ENCODE data around the gene SLC6A8.

The SLC6A8 gene
- 3.7 to 6.5 reads per million in 2 donors for total RNA-seq

DNA sequence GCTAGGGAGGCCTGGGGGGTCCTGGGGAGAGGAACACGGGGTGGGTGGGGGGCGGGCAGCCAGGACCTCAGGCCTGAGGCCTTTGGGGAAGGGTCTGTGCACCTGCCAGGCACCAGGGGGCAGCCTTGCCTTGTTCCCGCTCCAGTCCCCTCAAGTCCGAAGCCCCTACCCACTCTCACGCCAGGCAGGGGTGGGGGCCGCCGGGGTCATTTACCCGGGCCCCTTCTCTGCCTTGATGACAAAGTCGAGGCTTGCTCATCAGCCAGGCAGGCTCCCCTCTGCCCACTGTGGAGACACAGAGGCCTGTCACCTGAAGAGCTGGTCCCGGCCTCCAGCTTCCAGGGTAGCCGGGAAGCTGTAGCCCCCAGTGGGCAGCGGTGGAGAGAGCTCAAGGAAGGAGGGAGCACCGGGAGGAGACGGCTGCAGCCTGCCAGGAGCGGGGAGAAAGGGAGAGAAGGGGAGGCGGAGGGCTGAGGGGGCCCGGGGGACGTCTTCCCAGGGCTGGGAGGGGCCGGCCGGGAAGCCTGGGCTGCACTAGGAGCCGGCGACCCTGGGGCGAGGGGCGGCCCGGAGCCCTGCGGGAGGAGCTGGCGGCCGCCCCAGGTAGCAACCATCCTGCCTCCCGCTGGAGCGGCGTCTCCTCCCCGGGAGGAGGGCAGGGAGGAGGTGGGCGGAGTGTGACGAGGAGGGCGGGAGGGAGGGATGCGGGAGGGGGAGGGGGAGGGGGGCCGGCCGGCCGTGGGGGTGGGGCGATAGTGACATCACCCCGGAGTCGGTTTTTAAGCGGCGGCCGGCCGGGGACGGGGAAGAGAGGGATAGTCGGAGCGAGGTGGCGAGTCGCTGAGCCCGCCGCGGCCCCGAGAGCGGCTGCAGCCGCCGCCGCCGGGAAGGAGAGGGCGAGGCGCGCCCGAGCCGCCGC is at the start of gene SLC6A8:
TSS of gene SLC6A8 (plus strand) at position 806 of the 919 bp plus-strand sequence. CDS start 649 bp downstream, outside the sequence.
- peak in 2 of 5 experiments; percentile 15 to 37 for DNase-seq

DNA sequence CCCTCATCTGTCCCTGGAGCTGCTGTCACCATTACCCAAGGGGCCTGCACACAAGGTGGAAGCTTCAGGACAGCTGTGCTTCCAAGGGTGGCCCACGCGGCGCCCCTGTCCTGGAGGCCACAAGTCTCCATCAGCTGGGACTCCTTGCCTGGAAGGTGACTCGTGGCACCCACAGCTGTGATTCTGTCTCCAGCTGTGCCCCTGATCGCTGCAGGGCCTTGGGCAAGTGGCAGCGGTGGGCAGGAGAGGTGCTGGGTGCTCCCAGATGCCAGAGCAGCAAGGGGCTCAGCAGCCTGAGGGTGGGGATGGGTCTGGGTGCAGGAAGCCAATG is 49.7 kb upstream of the SLC6A8 start:
- no peak for DNase-seq

- no peak for DNase-seq
Measured at GRCh38 chrX:153638436-153639176, 49.1 kb upstream of the SLC6A8 start.

GRCh38 chrX:153639177-153640044 is 48.3 kb upstream of the SLC6A8 start:
- DNase-seq: no peak

- no peak for DNase-seq
Measured at GRCh38 chrX:153640045-153640686, 47.6 kb upstream of the SLC6A8 start.

DNA sequence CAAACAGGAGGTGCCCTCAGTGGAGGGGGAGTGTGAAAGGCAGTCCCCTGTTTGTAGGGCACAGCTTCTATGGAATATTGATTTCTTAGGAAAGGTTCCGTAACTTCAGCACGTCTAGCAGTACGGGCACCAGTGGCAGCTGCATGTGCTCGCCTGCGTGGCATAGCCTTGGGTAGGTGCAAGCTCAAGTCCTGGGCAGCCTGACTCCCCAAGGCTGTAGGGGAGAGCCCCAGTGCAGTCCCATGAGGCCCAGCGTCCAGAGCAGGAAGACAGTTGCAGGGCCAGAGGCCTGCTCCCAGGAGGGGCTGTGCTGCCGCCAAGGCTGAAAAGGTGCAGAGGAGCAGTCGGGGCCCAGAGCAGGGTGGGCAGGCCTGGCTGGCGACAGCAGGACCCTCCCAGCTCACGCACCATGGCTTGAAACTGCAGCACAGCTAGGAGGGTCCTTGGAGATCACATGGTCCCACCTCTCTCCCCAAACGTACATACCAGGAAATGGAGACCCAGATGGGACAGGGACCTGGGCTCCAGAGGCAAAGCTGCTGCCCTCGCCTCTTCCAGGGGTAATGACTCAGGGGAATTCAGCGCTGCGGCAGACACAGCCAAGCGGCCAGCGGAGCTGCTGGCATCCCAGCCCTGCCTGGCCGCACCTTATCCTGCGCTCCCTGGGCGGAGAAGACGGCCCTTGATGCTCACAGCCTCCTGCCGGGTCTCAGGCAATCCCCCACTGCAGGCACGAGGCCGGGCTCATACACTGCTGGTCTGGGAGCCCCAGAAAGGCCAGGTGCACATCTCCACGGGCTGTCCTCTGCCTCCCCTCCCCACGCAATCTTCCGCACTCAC is 46.8 kb upstream of the SLC6A8 start:
- no peak for DNase-seq

- no peak for DNase-seq
Measured at GRCh38 chrX:153641627-153642026, 46.1 kb upstream of the SLC6A8 start.

GRCh38 chrX:153642051-153642654 is 45.6 kb upstream of the SLC6A8 start:
- DNase-seq: no peak

DNA sequence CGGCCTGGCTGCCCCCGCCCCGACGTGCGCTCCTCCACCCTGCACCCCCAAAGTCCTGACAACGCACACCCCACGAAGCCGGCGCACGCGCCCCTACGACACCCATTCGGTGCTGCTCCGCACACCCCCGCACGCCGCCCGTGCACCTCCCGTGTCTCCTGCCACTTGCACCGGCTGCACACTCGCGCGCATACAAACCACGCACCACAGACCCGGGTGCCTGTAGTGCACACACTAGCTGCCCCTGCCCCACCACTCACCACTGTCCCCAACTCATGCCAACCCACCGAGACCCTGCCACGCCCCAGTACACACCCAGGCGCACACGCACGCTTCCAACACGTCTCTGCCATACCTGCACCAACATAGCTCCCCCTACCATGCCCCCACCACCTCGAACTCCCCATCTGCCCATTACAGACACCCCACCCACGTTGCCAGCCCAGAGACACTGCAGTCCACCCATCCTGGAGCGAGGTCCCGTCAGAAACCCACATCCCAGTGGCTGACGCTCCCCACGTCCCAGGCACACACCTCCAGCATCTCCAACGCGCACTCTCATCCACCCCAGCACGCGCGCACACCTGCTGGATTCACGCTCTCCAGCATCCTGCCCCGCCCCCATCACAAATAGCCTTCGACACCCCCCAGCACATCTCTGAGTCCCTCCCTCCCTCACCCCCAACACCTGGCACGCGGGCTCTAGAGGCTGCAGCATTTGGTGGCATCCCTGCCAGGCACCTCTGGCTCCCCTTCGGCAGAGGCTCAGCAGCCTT is 44.9 kb upstream of the SLC6A8 start:
- DNase-seq: no peak

DNA sequence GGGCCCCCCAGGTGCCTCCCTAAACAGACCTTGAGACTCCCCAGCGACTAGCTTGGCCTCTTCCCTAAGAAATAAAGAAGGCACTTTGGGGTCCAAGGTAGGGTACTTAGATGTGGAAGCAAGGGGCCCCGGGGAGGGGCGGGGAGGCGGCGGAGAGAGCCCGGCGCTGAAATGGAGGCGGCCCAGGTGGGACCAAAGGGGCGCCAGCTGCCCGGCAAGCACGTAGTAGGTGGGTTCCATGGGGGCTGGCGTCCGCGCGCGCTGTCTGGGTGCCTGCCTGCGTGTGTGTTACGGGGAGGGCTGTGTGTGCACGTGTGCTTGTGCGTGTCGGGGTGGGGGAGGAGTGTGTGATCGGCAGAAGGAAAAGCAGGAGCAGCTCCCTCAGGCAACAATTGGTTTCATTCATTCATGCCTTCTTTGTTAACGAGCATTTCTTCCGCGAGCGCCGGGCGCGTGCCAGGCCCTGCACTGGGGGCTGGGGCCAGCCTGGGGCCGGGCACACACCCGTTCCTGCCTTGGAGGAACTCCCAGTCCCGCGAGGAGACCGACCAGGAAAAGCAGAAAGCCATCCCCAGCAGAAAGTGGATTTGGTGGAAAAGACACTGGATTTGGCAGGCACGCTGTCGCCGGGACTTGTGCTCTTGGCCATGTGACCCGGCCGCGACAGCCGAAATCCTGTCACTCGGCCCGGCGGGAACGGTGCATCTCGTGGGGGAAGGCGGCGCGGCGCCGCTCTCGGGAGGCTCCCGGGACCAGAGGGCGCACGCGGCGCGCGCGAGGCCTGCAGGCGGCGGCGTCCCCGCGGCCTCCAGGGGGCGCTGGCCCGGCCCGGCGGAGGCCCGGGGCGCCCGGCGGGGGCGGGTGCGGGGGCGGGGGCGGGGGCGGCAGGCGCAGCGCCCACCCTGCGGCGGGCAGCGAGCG is 44.0 kb upstream of the SLC6A8 start:
- peak in 1 of 5 experiments; percentile 13 for DNase-seq

- DNase-seq: no peak
Measured at GRCh38 chrX:153644356-153645125, 43.2 kb upstream of the SLC6A8 start.

DNA sequence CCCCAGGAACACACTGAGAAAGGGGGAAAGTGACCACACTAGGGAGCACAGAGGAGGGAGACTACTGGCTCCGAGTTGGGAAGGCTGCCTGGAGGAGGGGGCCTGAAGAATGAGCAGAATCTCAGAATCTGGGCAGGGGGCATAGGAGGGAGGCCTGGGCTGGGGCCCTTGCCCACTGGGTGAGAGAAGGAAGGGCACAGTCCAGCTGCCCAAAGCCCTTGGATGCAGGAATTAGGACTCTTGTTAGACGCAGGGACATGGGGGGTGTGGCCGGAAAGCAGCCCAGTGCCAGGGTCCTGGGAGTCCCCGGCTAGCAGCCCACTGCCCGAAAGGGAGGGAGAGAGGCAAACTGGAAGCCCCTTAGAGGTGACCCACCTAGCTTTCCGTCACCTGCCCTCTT is 42.6 kb upstream of the SLC6A8 start:
- DNase-seq: no peak

DNA sequence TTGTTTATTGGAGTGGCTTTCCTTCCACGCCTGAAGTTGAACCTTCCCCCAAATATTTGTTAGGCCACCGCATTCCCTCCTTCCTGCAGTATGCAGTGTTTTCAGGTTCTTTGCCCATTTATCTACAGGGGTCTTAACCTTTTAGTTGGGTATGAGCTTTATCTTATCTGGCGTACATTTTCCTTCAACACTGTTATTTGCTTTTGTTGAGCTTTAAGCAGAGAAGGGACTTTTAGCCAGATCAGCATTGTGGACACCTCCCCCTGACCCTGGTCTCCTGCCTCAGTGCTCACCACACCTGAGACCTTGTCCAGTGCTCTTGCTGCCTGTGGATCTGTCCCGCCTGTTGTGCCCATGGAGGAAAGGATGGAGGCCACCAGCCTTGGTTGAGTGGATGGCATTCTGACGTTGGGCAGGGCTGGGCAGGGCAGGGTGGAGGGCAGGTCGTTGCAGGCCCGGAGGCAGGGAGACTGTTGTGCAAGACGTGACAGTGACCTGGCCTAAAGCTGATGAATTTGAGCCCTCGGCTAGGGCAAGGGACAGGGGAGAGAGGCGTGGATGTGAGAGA is 41.7 kb upstream of the SLC6A8 start:
- DNase-seq: no peak

DNA sequence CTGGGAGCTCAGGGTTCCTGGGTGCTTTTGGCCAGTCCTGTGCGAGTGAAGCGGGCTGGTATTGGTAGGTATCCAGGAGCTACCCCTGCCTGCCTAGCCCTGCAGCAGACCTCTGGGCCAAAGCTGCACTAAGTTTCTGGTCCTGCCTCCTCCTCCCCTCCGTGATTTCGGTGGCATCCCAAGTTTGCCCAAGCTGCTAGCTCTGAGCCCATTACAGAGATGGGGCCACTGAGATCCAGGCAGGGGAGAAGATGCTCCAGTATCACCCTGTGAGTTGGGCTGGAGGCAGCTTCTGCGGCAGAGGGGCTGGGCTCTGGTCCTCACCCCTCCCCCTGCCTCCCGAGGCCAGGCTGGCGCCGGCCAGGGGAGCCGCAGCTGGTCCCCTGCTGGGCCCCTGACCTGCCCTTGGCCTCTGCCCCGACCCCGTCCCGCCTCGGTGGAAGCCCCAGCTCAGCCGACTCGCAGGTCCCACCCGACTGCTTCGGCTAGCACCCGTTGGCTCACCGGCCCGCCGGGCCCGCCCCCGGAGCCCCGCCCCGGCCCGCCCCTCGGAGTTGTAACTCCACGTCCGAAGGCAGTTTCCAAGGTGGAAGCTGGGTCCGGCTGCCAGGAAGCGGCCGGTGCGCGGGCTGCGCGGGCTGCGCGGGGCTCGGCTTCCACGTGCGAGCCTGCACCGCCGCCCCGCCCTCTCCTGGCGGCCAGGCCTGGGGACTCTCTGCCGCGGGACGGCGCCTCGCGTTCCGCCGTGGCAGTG is 40.9 kb upstream of the SLC6A8 start, which contains the start of gene DUSP9:
TSS of gene DUSP9 (plus strand) at position 584 of the 754 bp plus-strand sequence. CDS start 751 bp downstream, outside the sequence.
- no peak for DNase-seq

DNA sequence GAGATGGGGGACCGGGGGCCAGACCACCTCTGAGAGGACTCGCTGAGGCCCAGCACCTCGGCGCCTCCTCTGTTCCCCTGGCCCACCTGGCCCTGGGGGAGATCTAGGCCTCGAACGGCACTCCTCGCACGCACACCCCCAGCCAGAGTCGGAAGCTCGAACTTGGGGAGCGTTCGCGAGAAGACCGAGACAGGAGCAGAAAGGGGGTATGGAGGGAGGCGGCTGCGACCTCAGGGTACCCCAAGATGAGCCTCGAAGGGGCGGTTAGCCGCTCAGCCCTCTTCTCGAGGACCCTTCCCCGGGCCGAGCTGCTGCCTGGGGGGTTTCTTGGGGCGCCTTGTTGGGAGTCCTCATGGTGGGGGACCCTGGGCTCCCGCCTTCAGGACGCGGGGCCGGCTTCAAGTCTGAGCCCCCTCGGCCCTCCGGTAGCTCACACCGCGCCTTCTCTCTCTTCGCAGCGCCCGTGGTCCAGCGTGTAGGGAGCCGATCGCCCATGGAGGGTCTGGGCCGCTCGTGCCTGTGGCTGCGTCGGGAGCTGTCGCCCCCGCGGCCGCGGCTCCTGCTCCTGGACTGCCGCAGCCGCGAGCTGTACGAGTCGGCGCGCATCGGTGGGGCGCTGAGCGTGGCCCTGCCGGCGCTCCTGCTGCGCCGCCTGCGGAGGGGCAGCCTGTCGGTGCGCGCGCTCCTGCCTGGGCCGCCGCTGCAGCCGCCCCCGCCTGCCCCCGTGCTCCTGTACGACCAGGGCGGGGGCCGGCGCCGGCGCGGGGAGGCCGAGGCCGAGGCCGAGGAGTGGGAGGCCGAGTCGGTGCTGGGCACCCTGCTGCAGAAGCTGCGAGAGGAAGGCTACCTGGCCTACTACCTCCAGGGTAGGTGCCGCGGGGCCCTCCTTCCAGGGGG is 40.0 kb upstream of the SLC6A8 start:
- no peak for DNase-seq

Measured in T-helper 2 cell (primary cell).